A549 (cell line): ENCODE results near the gene ITGA1.
A peak's percentile ranks its signal among the peaks of the same experiment; 100 is the strongest.

ENCODE experiments used
- CTCF ChIP-seq: fragments of >200 bp; sonication (Bioruptor Twin); formaldehyde crosslinking; IDR thresholded peaks from 3 replicates; pipeline ENCODE4 v1.5.1; 2016
- EP300 ChIP-seq, 2 experiments: fragments of >200 bp; sonication (Bioruptor Twin); formaldehyde crosslinking; IDR thresholded peaks; 2 replicates in 1 of 2; 3 replicates in 1 of 2; pipeline ENCODE4 v1.6.1; 2016 to 2017
- ESRRA ChIP-seq: fragments of 150-350 bp; IDR thresholded peaks from 2 replicates; pipeline ENCODE4 v1.6.1; 2014; ENCODE audit warnings: mild to moderate bottlenecking, low read length, borderline replicate concordance
- MAX ChIP-seq: IDR thresholded peaks from 2 replicates; pipeline ENCODE4 v1.6.1; 2012
- NPAS2 ChIP-seq: fragments of 250-450 bp; sonication (Bioruptor Pico); IDR thresholded peaks from 2 replicates; pipeline ENCODE4 v1.8.0; 2022; ENCODE audit warnings: mild to moderate bottlenecking, moderate library complexity, borderline replicate concordance
- PHF8 ChIP-seq: fragments of 200-600 bp; sonication (generic); IDR thresholded peaks from 2 replicates; pipeline ENCODE4 v1.6.1; 2016; ENCODE audit warnings: low read depth, mild to moderate bottlenecking, antibody characterized with exemption, moderate library complexity, borderline replicate concordance

GRCh38 chr5:52800394-52801213, 12.9 kb downstream of the ITGA1 start:
- no peak for TF ChIP-seq CTCF
- TF ChIP-seq ESRRA, result no peak
- TF ChIP-seq EP300 (IDR thresholded peaks at IDR 0.05), result no peak
- no peak for TF ChIP-seq NPAS2 (CRISPR knock-in tag)
- TF ChIP-seq PHF8, result peak; percentile 43; the same call in 1 of the 2 replicates
- TF ChIP-seq MAX, result peak; percentile 57; the same call in 1 of the 2 replicates
